GM10847 (cell line): ENCODE data around the gene TGFB2.

ENCODE experiments used
- POLR2A ChIP-seq: IDR thresholded peaks from 2 replicates; pipeline ENCODE4 v1.6.1; 2011; ENCODE audit not compliant: insufficient read length; ENCODE audit errors: extremely low read depth

The TGFB2 gene

DNA sequence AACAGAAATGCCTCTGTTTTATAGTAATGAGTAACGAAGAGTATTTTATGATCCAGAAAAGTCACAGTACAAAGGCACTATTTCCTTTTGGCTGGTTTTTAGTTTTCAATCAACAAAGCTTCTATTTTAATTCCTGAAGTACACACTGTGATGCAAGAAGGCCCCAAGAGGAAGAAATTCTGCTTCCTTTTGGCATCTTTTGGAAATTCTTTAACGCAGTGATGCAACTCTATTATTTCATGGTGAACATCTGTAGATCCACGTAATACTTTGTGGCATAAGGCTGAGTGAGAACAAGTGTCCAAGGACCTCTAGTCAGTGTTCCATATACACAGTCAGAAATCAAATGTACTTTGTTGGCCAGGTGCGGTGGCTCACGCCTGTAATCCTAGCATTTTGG lies 137.5 kb downstream of the TGFB2 start:
- no peak for TF ChIP-seq POLR2A

DNA sequence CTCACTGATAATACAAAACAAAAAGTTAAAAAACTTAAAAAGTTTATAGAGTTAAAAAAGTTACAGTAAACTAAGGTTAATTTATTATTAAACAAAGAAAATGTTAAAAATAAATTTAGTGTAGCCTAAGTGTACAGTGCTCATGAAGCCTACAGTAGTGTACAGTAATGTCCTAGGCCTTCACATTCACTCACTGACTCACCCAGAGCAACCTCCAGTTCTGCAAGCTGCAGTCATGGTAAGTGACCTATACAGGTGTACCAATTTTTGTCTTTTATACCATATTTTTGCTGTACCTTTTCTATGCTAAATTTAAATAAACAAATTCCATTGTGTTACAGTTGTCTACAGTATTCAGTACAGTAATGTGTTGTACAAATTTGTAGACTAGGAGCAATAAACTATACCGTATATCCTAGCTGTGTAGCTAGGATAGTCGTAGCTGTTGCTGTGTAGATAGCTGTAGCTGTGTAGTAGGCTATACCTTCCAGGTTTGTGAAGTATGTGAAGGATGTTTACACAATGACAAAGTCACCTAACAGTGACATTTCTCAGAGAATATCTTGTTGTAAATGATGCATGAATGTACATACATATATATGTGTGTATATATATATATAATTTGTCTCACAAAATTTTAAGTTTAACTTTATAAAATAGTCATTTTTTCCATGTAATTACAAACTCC lies 140.2 kb downstream of the TGFB2 start:
- TF ChIP-seq POLR2A, result no peak

DNA sequence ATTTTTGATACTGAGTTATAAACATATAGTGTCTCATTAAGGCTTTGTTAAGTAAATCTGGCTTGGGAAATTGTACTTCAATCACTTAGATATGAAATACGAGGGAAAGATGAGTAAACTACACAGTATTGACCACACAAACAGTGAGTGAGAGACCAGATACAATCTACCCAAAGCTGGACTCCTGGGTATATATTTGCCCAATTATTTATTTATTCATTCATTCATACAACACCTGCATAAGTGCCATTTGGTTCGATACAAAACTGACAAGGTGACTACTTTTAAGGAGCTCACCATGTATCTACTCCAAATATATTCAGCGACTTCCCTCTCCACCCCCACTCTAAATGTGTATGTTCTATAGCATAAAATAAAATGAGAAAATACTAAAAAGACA lies 143.4 kb downstream of the TGFB2 start:
- no peak for TF ChIP-seq POLR2A

DNA sequence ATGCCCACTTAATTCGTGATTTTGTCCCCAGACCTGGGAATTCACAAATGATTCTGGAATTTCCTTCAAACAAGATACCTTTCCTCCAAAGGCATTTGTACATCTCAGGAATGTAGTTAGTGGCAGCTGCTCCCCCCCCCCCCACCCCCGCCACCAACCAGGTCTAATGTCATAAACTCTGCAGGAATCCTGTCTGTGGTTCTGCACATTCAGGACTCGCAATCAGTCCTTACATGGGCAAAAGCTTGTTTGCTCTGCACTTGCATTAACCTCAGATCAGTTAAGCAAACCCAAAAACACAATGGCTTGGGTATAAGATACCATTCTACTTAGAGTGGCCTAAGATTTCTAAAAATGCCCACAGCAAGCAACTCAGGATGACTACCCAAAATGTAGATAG lies 143.8 kb downstream of the TGFB2 start:
- no peak for TF ChIP-seq POLR2A

DNA sequence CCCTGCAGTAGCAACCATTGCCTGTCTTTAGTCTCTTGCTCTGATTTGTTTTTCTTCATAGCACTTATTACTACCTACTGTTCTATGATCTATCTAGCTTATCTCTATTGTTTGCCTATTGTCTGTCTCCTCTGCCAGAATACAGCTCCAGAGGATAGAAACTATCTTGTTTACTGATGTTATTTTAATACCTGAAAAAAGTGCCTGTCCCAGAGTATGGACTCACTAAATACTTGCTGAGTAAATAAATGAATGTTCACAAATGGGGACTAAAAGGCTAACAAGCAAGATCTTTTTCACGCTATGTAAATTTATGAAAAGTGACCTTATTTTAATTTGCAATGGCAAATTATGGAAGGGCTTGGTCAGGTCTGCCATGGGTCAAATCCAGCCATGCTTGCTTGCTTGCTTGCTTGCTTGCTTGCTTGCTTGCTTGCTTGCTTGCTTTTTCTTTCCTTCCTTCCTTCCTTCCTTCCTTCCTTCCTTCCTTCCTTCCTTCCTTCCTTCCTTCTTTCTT lies 145.3 kb downstream of the TGFB2 start:
- no peak for TF ChIP-seq POLR2A

DNA sequence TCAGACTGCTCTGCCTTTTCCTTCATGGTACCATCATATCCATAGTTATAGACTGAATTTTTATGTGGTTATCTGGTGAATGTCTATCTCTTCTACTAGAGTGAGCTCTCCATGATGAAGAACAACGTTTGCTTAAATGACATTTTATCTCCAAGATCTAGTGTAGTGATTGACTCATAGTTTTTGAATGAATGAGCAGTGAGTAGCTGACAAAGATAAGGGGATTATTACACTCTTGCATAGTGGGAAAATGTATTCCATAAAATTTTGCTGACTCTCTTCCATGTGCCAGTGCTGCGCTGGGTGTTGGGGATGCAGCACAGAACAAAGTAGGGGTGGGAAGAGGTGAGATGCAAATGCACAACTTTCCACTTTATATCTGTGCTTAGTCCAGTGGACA lies 147.7 kb downstream of the TGFB2 start:
- TF ChIP-seq POLR2A, result no peak

DNA sequence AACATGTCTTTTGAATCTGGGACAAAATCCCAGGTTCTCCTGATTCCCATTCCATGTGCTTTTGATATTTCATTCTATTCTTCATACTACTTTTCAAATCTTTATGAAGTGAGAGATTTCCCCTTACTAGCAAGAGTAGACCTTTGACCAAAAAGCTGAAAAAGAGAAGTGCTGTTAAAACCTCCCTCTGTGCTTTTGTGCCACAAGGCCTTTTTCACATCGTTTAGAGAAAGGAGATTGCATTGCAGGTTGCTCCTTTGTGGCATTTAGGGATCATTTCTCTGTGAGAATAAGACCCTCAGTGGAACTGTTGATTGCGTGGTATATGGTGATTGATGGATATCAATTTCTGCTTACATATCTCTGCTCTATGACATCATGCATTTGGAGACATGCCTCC lies 148.8 kb downstream of the TGFB2 start:
- no peak for TF ChIP-seq POLR2A
